Measurements from ENCODE around the gene CTSF.
A peak's percentile ranks its signal among the peaks of the same experiment; 100 is the strongest.
"Not testable (repeated sequence)": the region's sequence is repeated elsewhere in the genome, so short reads cannot be mapped to it uniquely, and the experiment has no call there.

Gene CTSF

GRCh38 chr11:66589315-66589714, 20.9 kb upstream of the CTSF start:
- not testable (repeated sequence) for DNase-seq

- no peak for DNase-seq
Measured at GRCh38 chr11:66586136-66586535, 17.7 kb upstream of the CTSF start.

DNA sequence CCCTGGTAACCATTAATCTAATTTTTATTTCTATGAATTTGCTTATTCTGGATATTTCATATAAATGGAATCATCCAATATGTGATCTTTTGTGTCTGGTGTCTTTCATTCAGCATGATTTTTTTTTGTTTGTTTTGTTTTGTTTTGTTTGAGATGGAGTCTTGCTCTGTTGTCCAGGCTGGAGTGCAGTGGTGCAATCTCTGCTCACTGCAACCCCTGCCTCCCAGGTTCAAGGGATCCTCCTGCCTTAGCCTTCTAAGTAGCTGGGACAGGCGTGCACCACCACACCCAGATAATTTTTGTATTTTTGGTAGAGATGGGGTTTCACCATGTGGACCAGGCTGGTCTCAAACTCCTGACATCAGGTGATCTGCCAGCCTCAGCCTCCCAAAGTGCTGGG, 17.0 kb upstream of the CTSF start:
- DNase-seq: not testable (repeated sequence)

DNA sequence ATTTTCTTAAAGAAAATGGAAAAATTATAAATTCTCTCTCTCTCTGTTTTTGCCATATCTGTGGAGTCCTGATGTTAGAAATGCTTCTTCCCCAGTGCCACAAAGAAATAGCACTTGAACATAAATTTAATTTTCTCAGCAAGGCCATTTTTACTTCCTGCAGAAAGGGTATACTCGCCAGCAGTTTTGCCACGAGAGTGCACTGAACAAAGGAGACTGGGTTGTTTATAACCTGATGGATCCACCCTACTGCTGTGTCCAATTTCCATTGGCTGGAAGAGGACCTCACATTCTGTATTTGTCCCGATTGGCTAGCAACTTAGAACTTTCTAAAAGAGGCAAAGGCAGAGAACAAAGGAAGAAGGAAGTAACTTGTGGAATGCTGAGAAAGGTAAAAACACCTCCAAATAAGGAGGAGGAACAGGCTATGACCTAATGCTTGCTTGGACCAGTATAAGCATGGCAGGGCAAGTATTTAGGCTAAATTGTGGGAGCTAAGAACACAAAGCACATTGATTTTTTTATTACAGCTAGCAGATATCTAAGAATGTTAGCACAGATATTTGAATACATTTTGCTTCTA, 14.2 kb upstream of the CTSF start:
- not testable (repeated sequence) for DNase-seq

DNA sequence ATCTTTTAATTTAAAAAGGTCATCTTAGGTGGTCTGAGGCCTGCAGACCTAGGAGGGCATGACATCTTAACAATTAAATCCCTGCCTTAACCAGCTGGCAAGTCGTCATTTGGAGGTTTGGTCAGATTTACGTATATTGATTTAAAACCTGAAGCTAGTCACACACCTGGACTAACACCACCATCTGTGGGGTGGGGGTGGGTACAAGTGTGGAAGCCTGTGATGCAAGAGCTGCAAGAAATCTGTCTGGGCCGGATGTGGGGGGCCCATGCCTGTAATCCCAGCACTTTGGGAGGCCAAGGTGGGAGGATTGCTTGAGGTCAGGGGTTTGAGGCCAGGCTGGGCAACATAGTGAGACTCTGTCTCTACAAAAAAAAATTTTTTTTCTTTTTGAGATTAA, 12.9 kb upstream of the CTSF start:
- DNase-seq: no peak

- DNase-seq: no peak
Measured at GRCh38 chr11:66580803-66581202, 12.4 kb upstream of the CTSF start.

DNA sequence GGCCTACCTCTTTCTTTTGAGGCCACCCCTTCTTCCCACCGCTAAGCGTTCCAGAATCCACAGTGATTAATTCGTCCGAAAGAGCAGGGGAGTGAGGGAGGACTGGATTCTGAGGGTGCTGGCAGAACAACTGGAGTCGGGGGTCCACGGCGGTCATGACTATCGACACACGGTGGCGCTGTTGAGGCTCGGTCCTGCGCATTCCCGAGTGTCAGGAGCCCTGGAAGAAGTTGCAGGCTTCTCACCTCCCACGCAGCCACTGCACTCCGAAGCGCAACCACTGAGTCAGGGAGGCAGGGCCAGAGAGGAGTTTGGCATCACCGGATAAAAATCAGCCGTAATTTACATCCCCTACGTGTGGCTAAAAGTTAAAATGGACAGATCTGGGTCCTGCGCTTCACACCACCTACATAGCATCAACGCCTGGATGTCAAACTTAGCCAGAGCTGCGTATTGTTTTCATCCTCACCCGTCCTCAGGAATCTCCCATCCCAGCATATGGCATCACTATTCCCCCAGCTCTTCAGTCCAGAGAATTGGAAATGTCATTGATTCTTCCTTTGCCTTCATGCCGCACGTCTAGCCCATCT, 10.7 kb upstream of the CTSF start:
- DNase-seq: peak; percentile 91

DNA sequence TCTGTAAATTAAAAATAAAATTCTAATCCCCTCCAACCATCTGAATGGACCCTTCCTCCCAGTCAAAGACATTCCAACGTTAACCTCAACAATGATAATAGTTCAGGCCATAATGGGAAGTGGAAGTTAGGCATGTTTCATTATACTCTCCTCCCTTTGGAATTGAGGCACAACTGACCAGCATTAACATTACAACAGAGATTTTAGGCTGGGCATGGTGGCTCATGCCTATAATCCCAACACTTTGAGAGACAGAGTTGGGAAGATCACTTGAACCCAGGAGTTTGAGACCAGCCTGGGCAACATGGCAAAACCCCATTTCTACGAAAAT, 2.4 kb upstream of the CTSF start:
- DNase-seq: no peak

DNA sequence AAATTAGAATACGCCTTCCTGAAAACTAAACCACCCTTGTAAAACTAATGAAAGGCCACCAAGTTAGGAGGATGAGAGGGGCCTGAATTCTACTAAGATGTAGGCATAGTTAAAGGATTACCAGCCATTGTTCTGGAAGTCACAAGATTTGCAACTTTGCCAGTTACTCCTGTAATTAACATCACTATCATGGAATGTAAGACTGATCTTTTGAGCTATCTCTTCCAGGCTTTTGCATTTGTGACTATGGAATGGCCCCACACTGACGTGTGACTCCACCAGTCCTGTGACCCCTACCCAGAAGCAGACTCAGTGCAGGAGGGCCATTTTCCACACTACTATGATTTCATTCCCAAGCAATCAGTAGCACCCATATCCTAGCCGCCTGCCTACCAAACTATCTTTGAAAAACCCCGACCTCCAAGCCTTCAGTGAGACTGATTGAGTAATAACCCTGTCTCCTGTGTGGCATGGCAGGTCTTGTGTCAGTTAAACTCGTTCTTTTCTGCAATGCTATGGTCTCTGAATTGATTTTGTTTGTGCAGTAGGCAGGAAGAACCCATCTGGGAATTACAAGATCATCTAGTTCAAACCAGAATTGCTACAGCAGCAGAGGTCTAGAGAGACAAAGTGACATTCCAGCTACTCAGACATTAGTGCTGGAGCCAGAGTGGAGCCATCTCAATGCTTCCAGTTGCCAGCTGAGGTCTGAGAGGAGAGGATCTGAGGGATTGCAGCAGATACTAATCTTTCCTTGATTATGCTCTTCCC, 1.9 kb upstream of the CTSF start:
- peak; percentile 30 for DNase-seq

GRCh38 chr11:66569076-66569475, 670 bp upstream of the CTSF start:
- no peak for DNase-seq

DNA sequence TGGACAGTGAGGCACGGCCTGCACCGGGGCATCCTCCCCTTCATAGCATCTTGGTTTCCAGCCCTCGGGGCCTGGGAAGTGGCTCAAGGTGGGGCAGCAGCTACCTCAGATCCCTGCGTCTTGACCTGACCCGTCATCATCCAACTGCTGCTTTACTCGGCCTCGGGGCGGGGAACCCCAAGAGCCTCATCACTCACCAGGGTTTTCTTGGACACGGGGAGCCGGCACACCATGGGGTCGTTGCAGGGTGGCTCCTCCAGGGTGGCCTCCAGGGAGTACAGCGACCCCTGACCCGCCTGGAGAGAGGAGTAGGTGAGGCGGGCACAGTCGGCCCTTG, 651 bp downstream of the CTSF start:
- DNase-seq: no peak

- no peak for DNase-seq
Measured at GRCh38 chr11:66566221-66566620, 2.2 kb downstream of the CTSF start.

GRCh38 chr11:66564984-66565383, 3.4 kb downstream of the CTSF start:
- DNase-seq: no peak

DNA sequence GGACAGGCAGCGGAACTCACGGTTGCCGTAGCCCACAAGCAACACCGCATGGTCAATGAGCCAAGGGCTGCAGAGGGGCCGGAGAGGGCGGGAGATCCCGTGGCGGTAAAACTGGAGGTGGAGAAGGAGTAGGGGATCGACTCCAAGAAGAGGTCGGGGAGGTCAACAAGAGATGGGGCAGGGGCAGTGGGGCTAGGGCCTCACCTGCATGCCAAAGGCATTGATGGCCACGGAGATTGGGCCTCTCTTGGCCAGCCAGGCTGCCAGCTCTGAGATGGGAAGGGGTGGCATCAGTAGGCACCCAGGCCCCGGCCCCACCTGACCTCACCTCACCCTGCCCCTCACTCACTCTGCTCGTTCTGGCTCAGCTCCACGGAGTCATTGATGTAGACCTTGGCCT, 3.9 kb downstream of the CTSF start:
- no peak for DNase-seq

GRCh38 chr11:66563832-66564231, 4.6 kb downstream of the CTSF start:
- DNase-seq: no peak

GRCh38 chr11:66562907-66563583, 5.4 kb downstream of the CTSF start:
- no peak for DNase-seq

DNA sequence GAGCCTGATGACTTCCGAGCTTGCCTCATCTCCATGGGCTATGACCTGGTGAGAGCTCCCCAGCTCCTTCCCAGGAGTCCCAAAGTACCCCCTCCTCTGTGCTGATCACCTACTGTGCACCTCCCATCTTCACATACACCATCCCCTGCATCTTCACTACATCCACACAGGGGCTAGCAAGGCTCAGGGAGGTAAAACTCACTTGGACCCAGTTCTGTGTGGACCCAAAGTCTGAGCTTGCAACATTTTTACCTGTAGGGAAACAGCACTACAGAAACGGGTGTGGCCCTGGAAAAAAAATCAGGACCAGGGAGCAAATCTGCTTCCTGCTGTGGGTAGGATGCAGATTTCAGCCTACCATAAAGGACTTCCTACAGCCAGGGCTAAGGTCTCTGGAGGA, 6.1 kb downstream of the CTSF start:
- DNase-seq: no peak

- DNase-seq: no peak
Measured at GRCh38 chr11:66561975-66562248, 6.5 kb downstream of the CTSF start.

DNA sequence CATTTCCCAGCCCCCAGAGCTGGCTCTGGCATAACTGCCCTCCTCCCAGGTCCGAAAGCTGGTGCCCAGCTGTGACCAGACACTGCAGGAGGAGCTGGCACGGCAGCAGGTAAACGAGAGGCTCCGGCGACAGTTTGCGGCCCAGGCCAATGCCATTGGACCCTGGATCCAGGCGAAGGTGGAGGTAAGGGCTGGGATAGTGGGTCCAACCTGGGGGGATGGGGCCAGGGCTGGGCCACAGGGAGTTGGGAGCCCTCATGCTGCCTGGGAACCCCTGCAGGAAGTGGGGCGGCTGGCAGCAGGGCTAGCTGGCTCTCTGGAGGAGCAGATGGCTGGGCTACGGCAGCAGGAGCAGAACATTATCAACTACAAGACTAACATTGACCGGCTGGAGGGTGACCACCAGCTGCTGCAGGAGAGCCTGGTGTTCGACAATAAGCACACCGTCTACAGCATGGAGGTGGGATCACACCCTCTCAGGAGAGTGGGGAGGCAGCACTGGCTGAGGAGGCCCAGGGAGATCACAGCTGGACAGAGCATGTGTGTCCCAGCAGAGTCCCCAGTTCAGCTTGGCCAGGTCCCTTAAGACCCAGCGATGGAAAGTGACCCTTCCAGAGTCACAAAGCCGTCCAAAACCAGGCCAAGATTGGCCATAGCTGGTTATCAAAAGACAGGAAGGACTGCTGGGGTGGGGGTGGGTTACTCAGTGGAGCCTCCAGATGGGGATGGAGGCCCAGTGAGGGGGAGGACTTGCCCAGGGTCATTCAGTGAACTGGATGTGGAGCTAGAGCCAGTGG, 7.0 kb downstream of the CTSF start:
- no peak for DNase-seq

DNA sequence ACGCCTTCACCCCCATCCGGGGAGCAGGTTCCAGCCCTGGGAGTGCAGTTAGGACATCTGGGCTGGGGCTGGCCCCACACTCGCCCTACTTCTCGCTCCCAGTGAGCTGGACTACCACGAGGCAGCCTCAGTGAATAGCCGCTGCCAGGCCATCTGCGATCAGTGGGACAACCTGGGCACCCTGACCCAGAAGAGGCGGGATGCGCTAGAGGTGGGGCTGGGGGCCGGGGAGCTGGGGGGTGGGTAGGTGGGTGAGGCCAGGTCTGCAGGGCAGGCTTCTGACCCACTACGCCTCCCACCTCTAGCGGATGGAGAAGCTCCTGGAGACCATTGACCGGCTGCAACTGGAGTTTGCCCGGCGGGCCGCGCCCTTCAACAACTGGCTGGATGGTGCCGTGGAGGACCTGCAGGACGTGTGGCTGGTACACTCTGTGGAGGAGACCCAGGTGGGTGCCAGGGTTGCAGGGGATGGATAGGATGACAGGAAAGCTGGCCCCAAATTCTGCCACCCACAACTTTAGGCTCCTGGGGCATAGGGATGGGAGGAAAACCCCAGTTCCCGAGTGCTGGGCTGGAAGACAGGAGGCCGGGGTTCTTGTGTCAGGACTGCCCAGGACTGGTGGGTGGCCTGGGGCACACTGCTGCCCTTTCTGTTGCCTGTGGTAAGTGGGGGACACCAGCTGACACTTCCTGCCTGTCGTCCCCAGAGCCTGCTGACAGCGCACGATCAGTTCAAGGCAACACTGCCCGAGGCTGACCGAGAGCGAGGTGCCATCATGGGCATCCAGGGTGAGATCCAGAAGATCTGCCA, 8.3 kb downstream of the CTSF start:
- DNase-seq: no peak

- DNase-seq: peak; percentile 36
Measured at GRCh38 chr11:66559142-66559865, 9.1 kb downstream of the CTSF start.

GRCh38 chr11:66557733-66558326, 10.6 kb downstream of the CTSF start:
- DNase-seq: no peak

Data from eye (tissue), 1 donor.